Right cardiac atrium (tissue), 5 donors: Measurements from ENCODE around the gene PODXL2. TPM values are rescaled to one million over a fixed set of nuclear protein-coding genes. Genes with fewer than 3 reads are reported as not detected.

Experiments
- ATAC-seq, 2 donors: fragments of 200-7000 bp; cut with Tn5 transposase; one replicate each; pipeline versions ENCODE4 v1.8.0 to v1.9.1; 2020; ENCODE audit warnings: moderate library complexity in 2 of 2, mild to moderate bottlenecking in 1 of 2
- DNase-seq, 3 donors: peaks; one replicate each; pipeline ENCODE4 v3.0.0-alpha.2; 2020
- H3K27ac ChIP-seq: one replicate; pipeline ENCODE4 v1.5.1; 2013; ENCODE audit warnings: mild to moderate bottlenecking, low read length, control low read depth, moderate library complexity
- H3K27me3 ChIP-seq: one replicate; pipeline ENCODE4 v1.6.1; 2013; ENCODE audit not compliant: control insufficient read depth, insufficient read depth
- H3K4me1 ChIP-seq: one replicate; pipeline ENCODE4 v1.6.1; 2013; ENCODE audit warnings: low read length; ENCODE audit not compliant: control insufficient read depth, insufficient read depth
- H3K4me3 ChIP-seq: one replicate; pipeline ENCODE4 v1.5.1; 2013; ENCODE audit warnings: low read length, control low read depth
- H3K9me3 ChIP-seq: one replicate; pipeline ENCODE4 v1.6.1; 2013; ENCODE audit warnings: low read length; ENCODE audit not compliant: control insufficient read depth
- WGBS: extraction: QIAGEN DNeasy Blood & Tissue Kit; methylation state at CpG from one replicate; pipeline ENCODE4 v1.1.7; 2013; 5-methylcytosine and 5-hydroxymethylcytosine counted together
- intact Hi-C, 4 donors: fragments of 100-400 bp; cut with DNase I; formaldehyde crosslinking; loops; one replicate each; pipeline versions ENCODE4 v1.11.0 to v1.14.0; 2022 to 2023
- polyA plus RNA-seq: library from polyadenylated mRNA; stranded (reverse); fragments of 200-250 nt; gene quantifications from one replicate; pipeline ENCODE4 v1.2.3, GENCODE V29; 2013
- total RNA-seq, 4 donors: library from RNA; stranded (reverse); fragmentation: NEBNext Ultra II Directional; extraction: Animal tissue kit (Norgen Biotek cat#: 25700); gene quantifications; one replicate each; pipeline ENCODE4 v1.2.1, GENCODE V29; 2021
- donor health status: healthy with polysubstance abuse.
- donor health status: DM: no; HTN: yes; CAD: no.
- donor health status: DM: no; HTN: no; CAD: no.
- donor health status: DM: no; HTN: yes; CAD: no; lungs with severe emphysema.
- donor health status: DM: yes; HTN: yes; CAD: no.

The PODXL2 gene
- total and polyA plus RNA-seq, 5 donors = 1.5 to 3.0 (median 2.1) TPM

- no peak overlapping the region for H3K27ac ChIP-seq
Measured at GRCh38 chr3:127662001-127662469, 33.0 kb downstream of the PODXL2 start.

GRCh38 chr3:127663151-127663550 is 34.2 kb downstream of the PODXL2 start:
- WGBS = 85% methylated on average over 5 of the region's 5 CpGs
- DNase-seq = no peak

More at GRCh38 chr3:127662001-127662469, 33.0 kb downstream of the PODXL2 start:
- intact Hi-C loops = loop anchor here in 1 of 4 donors (10.0 kb wide), 1 partner anchor 163 kb away; the partner anchor contains the start of gene MGLL
- Histone ChIP-seq H3K27me3 (no peaks in the 10 kb centered on the region), H3K4me3 (no peak overlapping the region), H3K4me1 (no peaks in the 10 kb centered on the region), H3K9me3 (no peaks in the 10 kb centered on the region)
- ATAC-seq (peak in 1 of 2 donors; percentile 24), DNase-seq (no peak)
- WGBS = 69% methylated on average over 11 of the region's 11 CpGs

GRCh38 chr3:127665165-127665564 is 36.2 kb downstream of the PODXL2 start:
- DNase-seq (no peak), ATAC-seq (no peak)
- Histone ChIP-seq H3K27me3 (no peaks in the 10 kb centered on the region), H3K4me1 (no peaks in the 10 kb centered on the region), H3K9me3 (no peaks in the 10 kb centered on the region), H3K27ac (no peak overlapping the region), H3K4me3 (no peak overlapping the region)
- WGBS = 79% methylated on average over 2 of the region's 2 CpGs
- intact Hi-C loops = loop anchor here in 1 of 4 donors (10.0 kb wide), 1 partner anchor 160 kb away; the partner anchor contains the start of gene MGLL

More at GRCh38 chr3:127663151-127663550, 34.2 kb downstream of the PODXL2 start:
- no peak for ATAC-seq
- intact Hi-C loops = loop anchor here in 1 of 4 donors (10.0 kb wide), 1 partner anchor 162 kb away; the partner anchor contains the start of gene MGLL
- Histone ChIP-seq H3K27me3 (no peaks in the 10 kb centered on the region), H3K27ac (no peak overlapping the region), H3K4me1 (no peaks in the 10 kb centered on the region), H3K4me3 (no peak overlapping the region), H3K9me3 (no peaks in the 10 kb centered on the region)

GRCh38 chr3:127665586-127665985 is 36.6 kb downstream of the PODXL2 start:
- Histone ChIP-seq H3K27me3 (no peaks in the 10 kb centered on the region), H3K4me1 (no peaks in the 10 kb centered on the region), H3K27ac (no peak overlapping the region), H3K4me3 (no peak overlapping the region), H3K9me3 (no peaks in the 10 kb centered on the region)
- ATAC-seq (no peak), DNase-seq (no peak)
- intact Hi-C loops = loop anchor here in 1 of 4 donors (10.0 kb wide), 1 partner anchor 159 kb away; the partner anchor contains the start of gene MGLL
- WGBS = 90% methylated on average over 3 of the region's 3 CpGs

- no peak overlapping the region for H3K27ac ChIP-seq
- 85% methylated on average over 2 of the region's 2 CpGs for WGBS
- H3K9me3 ChIP-seq = no peaks in the 10 kb centered on the region
- DNase-seq (no peak), ATAC-seq (no peak)
- H3K4me3 ChIP-seq = no peak overlapping the region
- no peaks in the 10 kb centered on the region for H3K27me3 ChIP-seq
- intact Hi-C loops = loop anchor here in 1 of 4 donors (10.0 kb wide), 1 partner anchor 158 kb away; the partner anchor contains the start of gene MGLL
- H3K4me1 ChIP-seq = no peaks in the 10 kb centered on the region
Measured at GRCh38 chr3:127666676-127667075, 37.7 kb downstream of the PODXL2 start.

GRCh38 chr3:127667119-127667681 is 38.2 kb downstream of the PODXL2 start:
- Histone ChIP-seq H3K4me3 (no peak overlapping the region), H3K27me3 (no peaks in the 10 kb centered on the region), H3K27ac (no peak overlapping the region), H3K4me1 (no peaks in the 10 kb centered on the region), H3K9me3 (no peaks in the 10 kb centered on the region)
- 88% methylated on average over 6 of the region's 6 CpGs for WGBS
- no peak for ATAC-seq
- DNase-seq = no peak
- intact Hi-C loops = loop anchor here in 1 of 4 donors (10.0 kb wide), 1 partner anchor 158 kb away; the partner anchor contains the start of gene MGLL

GRCh38 chr3:127668906-127669305 is 39.9 kb downstream of the PODXL2 start:
- ATAC-seq = no peak

GRCh38 chr3:127669541-127670228 is 40.7 kb downstream of the PODXL2 start:
- no peaks in the 10 kb centered on the region for H3K27me3 ChIP-seq
- H3K27ac ChIP-seq = no peak overlapping the region
- intact Hi-C loops = loop anchor here in 1 of 4 donors (10.0 kb wide), 1 partner anchor 155 kb away; the partner anchor contains the start of gene MGLL
- H3K9me3 ChIP-seq = no peaks in the 10 kb centered on the region
- H3K4me3 ChIP-seq = no peak overlapping the region
- peaks cover 5% of the 10 kb centered on the region for H3K4me1 ChIP-seq
- WGBS = 73% methylated on average over 14 of the region's 14 CpGs
- DNase-seq (peak in 2 of 3 donors; percentile 11 to 45), ATAC-seq (no peak)

More at GRCh38 chr3:127668906-127669305, 39.9 kb downstream of the PODXL2 start:
- Histone ChIP-seq H3K4me1 (peaks cover 2% of the 10 kb centered on the region), H3K27me3 (no peaks in the 10 kb centered on the region), H3K27ac (no peak overlapping the region), H3K9me3 (no peaks in the 10 kb centered on the region), H3K4me3 (no peak overlapping the region)
- DNase-seq = no peak
- WGBS = 96% methylated on average over 7 of the region's 7 CpGs
- intact Hi-C loops = loop anchor here in 1 of 4 donors (10.0 kb wide), 1 partner anchor 156 kb away; the partner anchor contains the start of gene MGLL

GRCh38 chr3:127670229-127670559 is 41.2 kb downstream of the PODXL2 start:
- 95% methylated on average over 7 of the region's 7 CpGs for WGBS
- no peak for ATAC-seq
- Histone ChIP-seq H3K9me3 (no peaks in the 10 kb centered on the region), H3K4me1 (peaks cover 5% of the 10 kb centered on the region), H3K27ac (no peak overlapping the region), H3K27me3 (no peaks in the 10 kb centered on the region), H3K4me3 (no peak overlapping the region)
- DNase-seq = peak in 1 of 3 donors; percentile 24
- intact Hi-C loops = no loop called here

GRCh38 chr3:127670761-127671522 is 42.0 kb downstream of the PODXL2 start:
- no peak overlapping the region for H3K27ac ChIP-seq
- no peak overlapping the region for H3K4me3 ChIP-seq
- H3K27me3 ChIP-seq = no peaks in the 10 kb centered on the region
- no peaks in the 10 kb centered on the region for H3K9me3 ChIP-seq
- intact Hi-C loops = no loop called here
- DNase-seq (peak in 1 of 3 donors; percentile 67), ATAC-seq (no peak)
- WGBS = 97% methylated on average over 20 of the region's 20 CpGs
- H3K4me1 ChIP-seq = peaks cover 5% of the 10 kb centered on the region
